HepG2 (cell line): ENCODE data around the gene CCND1. TPM values are rescaled to one million over a fixed set of nuclear protein-coding genes. Genes with fewer than 3 reads are reported as not detected.

Source experiments
- AHDC1 ChIP-seq: sonication (generic); formaldehyde crosslinking; IDR thresholded peaks from 2 replicates; pipeline ENCODE4 v1.5.1; 2020; ENCODE audit warnings: mild to moderate bottlenecking, missing genetic modification reagents, borderline replicate concordance
- CEBPG ChIP-seq: IDR thresholded peaks from 2 replicates; pipeline ENCODE4 v1.6.1; 2016
- EP300 ChIP-seq, 3 experiments: sonication (generic) in 1 of 3; formaldehyde crosslinking in 1 of 3; IDR thresholded peaks; 2 replicates each; pipeline versions ENCODE4 v1.5.1 to v1.6.1; 2011 to 2020; ENCODE audit warnings: low read depth in 2 of 3, low read length in 2 of 3, borderline replicate concordance in 1 of 3, improper control_type of control experiment in 1 of 3, mild to moderate bottlenecking in 1 of 3, missing genetic modification reagents in 1 of 3, moderate library complexity in 1 of 3
- JARID2 ChIP-seq: sonication (generic); formaldehyde crosslinking; IDR thresholded peaks from 2 replicates; pipeline ENCODE4 v1.8.1; 2023; ENCODE audit warnings: missing genetic modification reagents, inconsistent platforms; ENCODE audit not compliant: insufficient replicate concordance
- KDM2A ChIP-seq: sonication (generic); formaldehyde crosslinking; IDR thresholded peaks from 2 replicates; pipeline ENCODE4 v1.4.0; 2020; ENCODE audit warnings: low read depth, missing genetic modification reagents, borderline replicate concordance
- NFE2 ChIP-seq: sonication (generic); formaldehyde crosslinking; IDR thresholded peaks from 2 replicates; pipeline ENCODE4 v1.4.0; 2020; ENCODE audit warnings: missing genetic modification reagents
- RXRB ChIP-seq: IDR thresholded peaks from 2 replicates; pipeline ENCODE4 v1.6.1; 2016; ENCODE audit warnings: borderline replicate concordance, missing genetic modification reagents, missing compliant biosample characterization
- ZNF20 ChIP-seq: sonication (generic); formaldehyde crosslinking; IDR thresholded peaks from 2 replicates; pipeline ENCODE4 v1.4.0; 2020; ENCODE audit warnings: mild to moderate bottlenecking, moderate library complexity, missing genetic modification reagents
- ZNF232 ChIP-seq: sonication (generic); formaldehyde crosslinking; IDR thresholded peaks from 2 replicates; pipeline ENCODE4 v1.4.0; 2020; ENCODE audit warnings: missing genetic modification reagents, borderline replicate concordance
- ZNF597 ChIP-seq: sonication (generic); formaldehyde crosslinking; IDR thresholded peaks from 2 replicates; pipeline ENCODE4 v1.5.0; 2020; ENCODE audit warnings: missing genetic modification reagents
- polyA plus RNA-seq, 8 experiments: library from polyadenylated mRNA; depleted of rRNA in 3 of 8; stranded (reverse) in 7 of 8; unstranded in 1 of 8; fragments of >200 nt; fragmentation: Illumina TruSeq in 4 of 8; extraction: Trizol in 4 of 8; gene quantifications; 2 replicates each; pipeline versions ENCODE4 v1.2.1 to v1.2.3, GENCODE V29; 2011 to 2016; ENCODE audit warnings: low read depth in 4 of 8, missing spikeins in 1 of 8, mixed read lengths in 1 of 8; ENCODE audit not compliant: insufficient read depth in 1 of 8
- total RNA-seq, 5 experiments: library from RNA; depleted of rRNA; stranded (reverse); fragments of >200 nt; fragmentation: Illumina TruSeq; extraction: Trizol; gene quantifications; 2 replicates each; pipeline ENCODE4 v1.2.3, GENCODE V29; 2016; ENCODE audit warnings: low read depth in 1 of 5

The CCND1 gene
- total and polyA plus RNA-seq, 2 of the 13 experiments (the other 11 are each of a cell fraction or from before 2014, with no cell fraction given), result 107 to 136 TPM

GRCh38 chr11:69691463-69691862 lies 50.5 kb downstream of the CCND1 start (continued):
- no peak for TF ChIP-seq ZNF232 (CRISPR knock-in tag)
- TF ChIP-seq EP300 (IDR thresholded peaks at IDR 0.05; ENCODE audit: low read depth in 2 of 2, low read length in 2 of 2), result 0 out of 4 replicates have a peak, but pooled peaks of 1 of the 2 experiments have one; percentile 10
- TF ChIP-seq EP300 (CRISPR knock-in tag; IDR thresholded peaks at IDR 0.05; ENCODE audit: borderline replicate concordance), result no peak
- no peak for TF ChIP-seq NFE2 (CRISPR knock-in tag)
- no peak for TF ChIP-seq AHDC1 (CRISPR knock-in tag)
- TF ChIP-seq RXRB (CRISPR knock-in tag), result no peak
- TF ChIP-seq ZNF597 (CRISPR knock-in tag), result no peak
- TF ChIP-seq CEBPG (CRISPR knock-in tag), result peak; percentile 86
- TF ChIP-seq ZNF20 (CRISPR knock-in tag), result no peak
- TF ChIP-seq JARID2 (CRISPR knock-in tag), result no peak
- no peak for TF ChIP-seq KDM2A (CRISPR knock-in tag)
- TF ChIP-seq, all 625 proteins: peak for 7
